Measurements from ENCODE around the gene FNDC3A. TPM values are rescaled to one million over a fixed set of nuclear protein-coding genes. Genes with fewer than 3 reads are reported as not detected.

The FNDC3A gene
- total RNA-seq, 2 experiments from 2014 or later, result 25.7 to 26.6 TPM

DNA sequence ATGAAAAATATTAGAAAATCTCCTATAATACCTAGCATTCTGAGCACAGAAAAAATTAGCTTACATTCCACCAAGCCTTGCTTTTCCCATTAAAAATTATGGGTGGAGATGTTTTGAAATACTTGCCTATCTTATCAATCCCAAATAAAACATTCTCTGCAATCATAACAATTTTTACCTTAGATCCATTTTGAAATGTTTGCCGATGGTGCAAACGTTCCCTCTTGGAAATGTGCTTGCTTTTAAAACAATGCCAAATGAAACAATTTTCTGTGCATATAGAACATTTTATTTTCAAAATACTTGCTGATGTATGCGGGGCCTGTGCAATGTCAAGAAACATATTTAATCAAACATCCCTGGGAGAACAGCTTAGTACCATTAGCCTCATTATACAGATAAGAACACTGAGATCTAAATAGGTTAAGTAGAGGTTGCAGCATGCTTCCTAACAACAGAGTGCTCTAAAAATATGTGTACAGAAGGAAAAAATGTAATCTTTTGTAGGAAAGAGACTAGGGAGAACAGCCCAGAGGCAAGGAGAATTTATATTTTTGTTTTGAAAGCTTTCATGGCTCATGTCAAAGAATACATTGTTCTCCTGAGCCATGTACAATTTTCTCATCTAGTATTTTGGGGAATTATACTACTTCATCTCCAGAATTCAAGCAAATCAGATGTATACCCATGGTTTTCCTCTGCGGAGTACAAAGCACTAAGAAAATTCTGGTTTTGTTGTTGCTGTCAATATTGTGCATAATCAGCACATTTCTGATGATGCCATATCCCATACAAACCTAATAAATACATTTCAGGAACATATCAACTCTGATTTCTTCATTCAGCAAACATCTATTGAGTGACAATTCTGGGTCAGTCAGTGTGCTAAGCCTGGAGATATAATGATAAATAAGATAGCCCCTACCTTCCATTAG is 25.9 kb upstream of the FNDC3A start:
- Mint-ChIP-seq H3K27ac (no peak overlapping the region), H3K4me1 (ENCODE audit: low read depth) (no peaks in the 10 kb centered on the region), H3K36me3 (ENCODE audit: low read depth) (no peaks in the 10 kb centered on the region), H3K27me3 (peaks cover 2% of the 10 kb centered on the region), H3K4me3 (no peak overlapping the region), H3K9me3 (no peaks in the 10 kb centered on the region)
- intact Hi-C loops (cut with micrococcal nuclease), result no loop called here
- POLR2A ChIA-PET, result no interaction called here
- DNase-seq, result no peak
- CTCF ChIA-PET, result no interaction called here
- ATAC-seq, result no peak
- TF ChIP-seq, protein P1, sequence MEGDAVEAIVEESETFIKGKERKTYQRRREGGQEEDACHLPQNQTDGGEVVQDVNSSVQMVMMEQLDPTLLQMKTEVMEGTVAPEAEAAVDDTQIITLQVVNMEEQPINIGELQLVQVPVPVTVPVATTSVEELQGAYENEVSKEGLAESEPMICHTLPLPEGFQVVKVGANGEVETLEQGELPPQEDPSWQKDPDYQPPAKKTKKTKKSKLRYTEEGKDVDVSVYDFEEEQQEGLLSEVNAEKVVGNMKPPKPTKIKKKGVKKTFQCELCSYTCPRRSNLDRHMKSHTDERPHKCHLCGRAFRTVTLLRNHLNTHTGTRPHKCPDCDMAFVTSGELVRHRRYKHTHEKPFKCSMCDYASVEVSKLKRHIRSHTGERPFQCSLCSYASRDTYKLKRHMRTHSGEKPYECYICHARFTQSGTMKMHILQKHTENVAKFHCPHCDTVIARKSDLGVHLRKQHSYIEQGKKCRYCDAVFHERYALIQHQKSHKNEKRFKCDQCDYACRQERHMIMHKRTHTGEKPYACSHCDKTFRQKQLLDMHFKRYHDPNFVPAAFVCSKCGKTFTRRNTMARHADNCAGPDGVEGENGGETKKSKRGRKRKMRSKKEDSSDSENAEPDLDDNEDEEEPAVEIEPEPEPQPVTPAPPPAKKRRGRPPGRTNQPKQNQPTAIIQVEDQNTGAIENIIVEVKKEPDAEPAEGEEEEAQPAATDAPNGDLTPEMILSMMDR (IDR thresholded peaks at IDR 0.05), result no peak

DNA sequence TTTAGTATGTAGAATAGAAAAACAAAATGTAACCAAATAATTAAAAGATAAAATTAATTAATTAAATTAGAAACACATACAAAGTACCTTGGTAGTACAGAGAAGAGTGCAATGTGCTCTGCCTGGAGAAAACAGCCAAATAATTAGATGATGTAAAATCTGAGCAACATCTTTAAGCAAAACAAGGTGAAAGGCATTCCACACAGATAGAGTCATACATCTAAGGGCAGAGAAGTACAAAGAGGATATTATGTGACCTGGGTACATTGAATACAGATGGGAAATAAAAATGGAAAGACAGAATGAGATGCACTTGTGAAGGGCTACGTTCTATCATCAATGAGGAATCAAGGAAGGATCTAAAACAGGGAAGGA is 25.2 kb upstream of the FNDC3A start:
- Mint-ChIP-seq H3K4me3 (no peak overlapping the region), H3K36me3 (ENCODE audit: low read depth) (no peaks in the 10 kb centered on the region), H3K27me3 (peaks cover 2% of the 10 kb centered on the region), H3K27ac (no peak overlapping the region), H3K4me1 (ENCODE audit: low read depth) (no peaks in the 10 kb centered on the region), H3K9me3 (no peaks in the 10 kb centered on the region)
- ATAC-seq, result no peak
- DNase-seq, result no peak
- CTCF ChIA-PET, result no interaction called here
- intact Hi-C loops (cut with micrococcal nuclease), result no loop called here
- POLR2A ChIA-PET, result no interaction called here
- TF ChIP-seq, protein P1 (IDR thresholded peaks at IDR 0.05), result no peak

DNA sequence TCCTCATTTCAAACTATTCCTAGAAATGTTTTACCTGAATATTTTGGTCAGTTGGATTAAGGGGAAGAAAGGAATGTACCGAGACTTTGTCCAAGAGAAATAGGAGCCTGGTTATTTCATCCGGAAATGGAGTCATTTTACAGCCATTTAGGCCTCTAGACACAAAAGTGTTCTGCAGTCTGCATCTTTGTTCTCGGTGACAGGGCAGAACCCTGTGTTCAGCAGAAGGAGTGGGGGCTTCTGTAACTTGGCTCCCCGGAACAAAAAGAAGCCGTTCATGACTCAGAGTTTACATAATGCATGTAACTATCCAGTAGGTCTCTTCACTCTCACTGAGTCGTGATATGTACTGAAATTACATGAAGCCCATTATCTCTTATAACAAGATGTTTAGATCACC is 21.6 kb upstream of the FNDC3A start:
- Mint-ChIP-seq H3K4me3 (no peak overlapping the region), H3K27me3 (peaks cover 4% of the 10 kb centered on the region), H3K27ac (no peak overlapping the region), H3K9me3 (no peaks in the 10 kb centered on the region), H3K36me3 (ENCODE audit: low read depth) (no peaks in the 10 kb centered on the region), H3K4me1 (ENCODE audit: low read depth) (no peaks in the 10 kb centered on the region)
- TF ChIP-seq, protein P1 (IDR thresholded peaks at IDR 0.05), result no peak
- ChIA-PET CTCF (no interaction called here), POLR2A (no interaction called here)
- intact Hi-C loops (cut with micrococcal nuclease), result no loop called here
- ATAC-seq (no peak), DNase-seq (no peak)

DNA sequence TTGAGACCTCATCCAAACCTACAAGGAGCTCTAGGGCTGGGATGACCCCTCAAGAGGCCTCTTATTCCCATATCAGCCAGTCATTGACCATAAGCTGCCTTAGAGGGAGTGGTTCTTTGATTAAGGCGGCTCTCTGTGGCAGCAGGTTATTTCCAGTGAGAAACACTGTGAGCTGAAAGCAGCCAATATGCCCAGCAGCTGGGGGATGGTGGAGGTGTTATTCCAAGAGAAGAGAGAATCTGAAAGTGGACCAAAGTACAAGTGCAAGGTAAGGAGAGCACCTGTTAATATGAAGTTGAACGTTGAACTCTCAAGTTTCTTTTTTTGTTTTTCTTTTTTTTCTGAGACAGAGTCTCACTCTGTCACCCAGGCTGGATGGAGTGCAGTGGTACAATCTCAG is 20.2 kb upstream of the FNDC3A start:
- H3K27ac Mint-ChIP-seq, result no peak overlapping the region
- H3K9me3 Mint-ChIP-seq, result no peaks in the 10 kb centered on the region
- intact Hi-C loops (cut with micrococcal nuclease), result no loop called here
- POLR2A ChIA-PET, result interaction anchor here (0.8 kb wide), 1 partner anchor 94 kb away, joined by 3 read pairs; no protein-coding TSS in a partner anchor
- no peaks in the 10 kb centered on the region for H3K4me1 Mint-ChIP-seq (ENCODE audit: low read depth)
- CTCF ChIA-PET, result interaction anchor here (0.6 to 1.1 kb wide), 2 partner anchors 11 to 513 kb away, joined by 3 read pairs; no protein-coding TSS in a partner anchor
- no peak overlapping the region for H3K4me3 Mint-ChIP-seq
- ATAC-seq, result no peak
- H3K27me3 Mint-ChIP-seq, result peaks cover 3% of the 10 kb centered on the region
- TF ChIP-seq, protein P1 (IDR thresholded peaks at IDR 0.05), result no peak
- DNase-seq, result no peak
- H3K36me3 Mint-ChIP-seq (ENCODE audit: low read depth), result no peaks in the 10 kb centered on the region

DNA sequence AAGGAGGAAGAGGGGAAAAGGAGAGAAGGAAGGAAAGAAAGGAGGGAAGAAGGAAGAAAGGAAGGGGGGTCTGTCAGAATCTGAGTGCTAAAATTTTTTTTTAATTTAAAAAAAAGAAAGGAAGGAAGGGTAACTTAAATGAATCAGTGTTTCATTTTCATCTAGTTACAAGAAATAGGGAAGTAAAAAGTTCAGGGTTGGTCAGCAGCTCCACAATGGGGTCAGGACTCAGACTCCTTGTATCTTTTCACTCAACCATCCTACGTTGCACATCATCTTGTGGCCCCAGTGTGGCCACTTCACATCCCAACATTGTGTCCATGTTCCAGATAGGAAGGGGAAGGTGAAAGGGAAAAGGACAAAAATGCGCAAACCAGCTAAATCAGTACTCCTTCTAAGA is 14.3 kb upstream of the FNDC3A start:
- H3K27me3 Mint-ChIP-seq, result peaks cover 2% of the 10 kb centered on the region
- no peak overlapping the region for H3K27ac Mint-ChIP-seq
- TF ChIP-seq, protein P1 (IDR thresholded peaks at IDR 0.05), result no peak
- intact Hi-C loops (cut with micrococcal nuclease), result no loop called here
- no peaks in the 10 kb centered on the region for H3K9me3 Mint-ChIP-seq
- CTCF ChIA-PET, result no interaction called here
- no peaks in the 10 kb centered on the region for H3K4me1 Mint-ChIP-seq (ENCODE audit: low read depth)
- DNase-seq (no peak), ATAC-seq (no peak)
- no peaks in the 10 kb centered on the region for H3K36me3 Mint-ChIP-seq (ENCODE audit: low read depth)
- H3K4me3 Mint-ChIP-seq, result no peak overlapping the region
- POLR2A ChIA-PET, result no interaction called here

Measured in activated CD8-positive, alpha-beta T cell treated with anti-CD3 and anti-CD28 coated beads for 36 hours (primary cell).